Lower leg skin (tissue), 3 donors: ENCODE measurements around the gene CDH23.

Source experiments
- CTCF ChIP-seq, 3 donors: fragments of 450-650 bp; IDR thresholded peaks; one replicate each; pipeline ENCODE4 v1.5.1; 2016; ENCODE audit warnings: antibody characterized with exemption in 3 of 3, mild to moderate bottlenecking in 3 of 3, moderate library complexity in 2 of 3
- POLR2A ChIP-seq, 2 donors: fragments of 450-650 bp; IDR thresholded peaks; one replicate each; pipeline ENCODE4 v1.6.1; 2016 to 2017; ENCODE audit warnings: antibody characterized with exemption in 2 of 2, mild to moderate bottlenecking in 1 of 2, moderate library complexity in 1 of 2

GRCh38 chr10:71439670-71440425 lies 43.1 kb downstream of the CDH23 start:
- TF ChIP-seq POLR2A (IDR thresholded peaks at IDR 0.05) = no peak
- TF ChIP-seq CTCF (IDR thresholded peaks at IDR 0.05) = no peak
